ENCODE data around the gene TRIM8.

Gene TRIM8

GRCh38 chr10:102619281-102619981, 24.8 kb upstream of the TRIM8 start:
- no peaks in the 10 kb centered on the region for H3K79me2 ChIP-seq (ENCODE audit: insufficient read depth, low read length)
- H4K20me1 ChIP-seq (ENCODE audit: insufficient read depth, low read length), result no peaks in the 10 kb centered on the region
- no peak overlapping the region for H2AFZ ChIP-seq (ENCODE audit: low read length)
- no peak for TF ChIP-seq EZH2 (IDR thresholded peaks at IDR 0.05; ENCODE audit: borderline replicate concordance, low read length)
- TF ChIP-seq, protein P1, sequence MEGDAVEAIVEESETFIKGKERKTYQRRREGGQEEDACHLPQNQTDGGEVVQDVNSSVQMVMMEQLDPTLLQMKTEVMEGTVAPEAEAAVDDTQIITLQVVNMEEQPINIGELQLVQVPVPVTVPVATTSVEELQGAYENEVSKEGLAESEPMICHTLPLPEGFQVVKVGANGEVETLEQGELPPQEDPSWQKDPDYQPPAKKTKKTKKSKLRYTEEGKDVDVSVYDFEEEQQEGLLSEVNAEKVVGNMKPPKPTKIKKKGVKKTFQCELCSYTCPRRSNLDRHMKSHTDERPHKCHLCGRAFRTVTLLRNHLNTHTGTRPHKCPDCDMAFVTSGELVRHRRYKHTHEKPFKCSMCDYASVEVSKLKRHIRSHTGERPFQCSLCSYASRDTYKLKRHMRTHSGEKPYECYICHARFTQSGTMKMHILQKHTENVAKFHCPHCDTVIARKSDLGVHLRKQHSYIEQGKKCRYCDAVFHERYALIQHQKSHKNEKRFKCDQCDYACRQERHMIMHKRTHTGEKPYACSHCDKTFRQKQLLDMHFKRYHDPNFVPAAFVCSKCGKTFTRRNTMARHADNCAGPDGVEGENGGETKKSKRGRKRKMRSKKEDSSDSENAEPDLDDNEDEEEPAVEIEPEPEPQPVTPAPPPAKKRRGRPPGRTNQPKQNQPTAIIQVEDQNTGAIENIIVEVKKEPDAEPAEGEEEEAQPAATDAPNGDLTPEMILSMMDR (IDR thresholded peaks at IDR 0.05; ENCODE audit: low read length), result no peak
- H3K36me3 ChIP-seq (ENCODE audit: insufficient read depth, low read length), result no peaks in the 10 kb centered on the region
- H3K9ac ChIP-seq (ENCODE audit: low read length), result no peak overlapping the region
- no peaks in the 10 kb centered on the region for H3K9me2 ChIP-seq (ENCODE audit: low read depth, low read length)
- no peak overlapping the region for H3K4me2 ChIP-seq (ENCODE audit: low read length)
- no peaks in the 10 kb centered on the region for H3K4me1 ChIP-seq (ENCODE audit: insufficient read depth, low read length, severe bottlenecking)
- H3K4me3 ChIP-seq (ENCODE audit: low read depth, low read length, poor library complexity, severe bottlenecking), result no peak overlapping the region
- no peak overlapping the region for H3K27ac ChIP-seq (ENCODE audit: low read depth, low read length, poor library complexity, severe bottlenecking)
- H3K9me3 ChIP-seq (ENCODE audit: low read length), result no peaks in the 10 kb centered on the region
- no peaks in the 10 kb centered on the region for H3K27me3 ChIP-seq (ENCODE audit: insufficient read depth, low read length)
- H3F3A ChIP-seq (ENCODE audit: insufficient read depth, low read length), result no peaks in the 10 kb centered on the region

GRCh38 chr10:102620138-102620590, 24.1 kb upstream of the TRIM8 start:
- H3K4me2 ChIP-seq (ENCODE audit: low read length), result no peak overlapping the region
- no peak overlapping the region for H3K4me3 ChIP-seq (ENCODE audit: low read depth, low read length, poor library complexity, severe bottlenecking)
- H3K79me2 ChIP-seq (ENCODE audit: insufficient read depth, low read length), result no peaks in the 10 kb centered on the region
- no peaks in the 10 kb centered on the region for H3K9me2 ChIP-seq (ENCODE audit: low read depth, low read length)
- TF ChIP-seq, protein P1 (IDR thresholded peaks at IDR 0.05; ENCODE audit: low read length), result no peak
- no peak for TF ChIP-seq EZH2 (IDR thresholded peaks at IDR 0.05; ENCODE audit: borderline replicate concordance, low read length)
- no peaks in the 10 kb centered on the region for H3K4me1 ChIP-seq (ENCODE audit: insufficient read depth, low read length, severe bottlenecking)
- H3K27me3 ChIP-seq (ENCODE audit: insufficient read depth, low read length), result no peaks in the 10 kb centered on the region
- H3K9ac ChIP-seq (ENCODE audit: low read length), result no peak overlapping the region
- no peak overlapping the region for H2AFZ ChIP-seq (ENCODE audit: low read length)
- H4K20me1 ChIP-seq (ENCODE audit: insufficient read depth, low read length), result no peaks in the 10 kb centered on the region
- no peaks in the 10 kb centered on the region for H3F3A ChIP-seq (ENCODE audit: insufficient read depth, low read length)
- no peak overlapping the region for H3K27ac ChIP-seq (ENCODE audit: low read depth, low read length, poor library complexity, severe bottlenecking)
- H3K36me3 ChIP-seq (ENCODE audit: insufficient read depth, low read length), result no peaks in the 10 kb centered on the region
- no peaks in the 10 kb centered on the region for H3K9me3 ChIP-seq (ENCODE audit: low read length)

- H3K4me2 ChIP-seq (ENCODE audit: low read length), result no peak overlapping the region
- no peak overlapping the region for H3K9ac ChIP-seq (ENCODE audit: low read length)
- no peaks in the 10 kb centered on the region for H3F3A ChIP-seq (ENCODE audit: insufficient read depth, low read length)
- no peaks in the 10 kb centered on the region for H3K79me2 ChIP-seq (ENCODE audit: insufficient read depth, low read length)
- no peaks in the 10 kb centered on the region for H3K9me3 ChIP-seq (ENCODE audit: low read length)
- no peak overlapping the region for H2AFZ ChIP-seq (ENCODE audit: low read length)
- no peaks in the 10 kb centered on the region for H3K36me3 ChIP-seq (ENCODE audit: insufficient read depth, low read length)
- TF ChIP-seq, protein P1 (IDR thresholded peaks at IDR 0.05; ENCODE audit: low read length), result no peak
- TF ChIP-seq EZH2 (IDR thresholded peaks at IDR 0.05; ENCODE audit: borderline replicate concordance, low read length), result no peak
- no peaks in the 10 kb centered on the region for H4K20me1 ChIP-seq (ENCODE audit: insufficient read depth, low read length)
- H3K4me3 ChIP-seq (ENCODE audit: low read depth, low read length, poor library complexity, severe bottlenecking), result no peak overlapping the region
- no peaks in the 10 kb centered on the region for H3K9me2 ChIP-seq (ENCODE audit: low read depth, low read length)
- H3K27me3 ChIP-seq (ENCODE audit: insufficient read depth, low read length), result no peaks in the 10 kb centered on the region
- no peak overlapping the region for H3K27ac ChIP-seq (ENCODE audit: low read depth, low read length, poor library complexity, severe bottlenecking)
- H3K4me1 ChIP-seq (ENCODE audit: insufficient read depth, low read length, severe bottlenecking), result no peaks in the 10 kb centered on the region
These were observed 23.5 kb upstream of the TRIM8 start for GRCh38 chr10:102620591-102621442.
